HG03457 (cell line): ENCODE measurements around the gene STRN4.
"Not testable (repeated sequence)": the region's sequence is repeated elsewhere in the genome, so short reads cannot be mapped to it uniquely, and the experiment has no call there.

ENCODE experiments used
- ATAC-seq: cut with Tn5 transposase; IDR thresholded peaks from one replicate; pipeline ENCODE4 v1.9.1; 2021; ENCODE audit warnings: moderate number of reproducible peaks; ENCODE audit not compliant: unreplicated experiment

The STRN4 gene

GRCh38 chr19:46775642-46776258 lies 29.5 kb upstream of the STRN4 start:
- no peak for ATAC-seq

- no peak for ATAC-seq
Measured at GRCh38 chr19:46773018-46773399, 26.8 kb upstream of the STRN4 start.

GRCh38 chr19:46772170-46773017 lies 26.1 kb upstream of the STRN4 start:
- ATAC-seq = no peak

GRCh38 chr19:46768746-46769145 lies 22.5 kb upstream of the STRN4 start:
- ATAC-seq = not testable (repeated sequence)

GRCh38 chr19:46766569-46767317 lies 20.5 kb upstream of the STRN4 start:
- ATAC-seq = no peak

- ATAC-seq = no peak
Measured at GRCh38 chr19:46764817-46765291, 18.6 kb upstream of the STRN4 start.

- no peak for ATAC-seq
Measured at GRCh38 chr19:46762245-46762890, 16.1 kb upstream of the STRN4 start.

GRCh38 chr19:46761418-46761831 lies 15.2 kb upstream of the STRN4 start:
- no peak for ATAC-seq

- ATAC-seq = not testable (repeated sequence)
Measured at GRCh38 chr19:46760897-46761296, 14.6 kb upstream of the STRN4 start.

GRCh38 chr19:46760363-46760762 lies 14.1 kb upstream of the STRN4 start:
- ATAC-seq = no peak

GRCh38 chr19:46759817-46760333 lies 13.6 kb upstream of the STRN4 start:
- ATAC-seq = no peak

GRCh38 chr19:46759206-46759605 lies 13.0 kb upstream of the STRN4 start:
- no peak for ATAC-seq

- no peak for ATAC-seq
Measured at GRCh38 chr19:46756544-46756888, 10.3 kb upstream of the STRN4 start.

- ATAC-seq = no peak
Measured at GRCh38 chr19:46755853-46756543, 9.7 kb upstream of the STRN4 start.

- no peak for ATAC-seq
Measured at GRCh38 chr19:46755077-46755852, 9.0 kb upstream of the STRN4 start.

GRCh38 chr19:46753420-46754155 lies 7.3 kb upstream of the STRN4 start:
- no peak for ATAC-seq

- ATAC-seq = no peak
Measured at GRCh38 chr19:46748325-46749109, 2.3 kb upstream of the STRN4 start.
